Amniotic epithelial cell (primary cell): ENCODE measurements around the gene ODAD4.

Experiments used
- DNase-seq: peaks from one replicate; pipeline ENCODE4 v3.0.0-alpha.2; 2010; ENCODE audit warnings: low read depth

The ODAD4 gene

GRCh38 chr17:41970901-41971331 lies 40.5 kb downstream of the ODAD4 start:
- DNase-seq, result no peak

- no peak for DNase-seq
Observed at GRCh38 chr17:41971721-41972523, 41.5 kb downstream of the ODAD4 start.

- no peak for DNase-seq
Observed at GRCh38 chr17:41972571-41973407, 42.4 kb downstream of the ODAD4 start.

- DNase-seq, result no peak
Observed at GRCh38 chr17:41973408-41973811, 43.0 kb downstream of the ODAD4 start.

- no peak for DNase-seq
Observed at GRCh38 chr17:41974031-41974430, 43.6 kb downstream of the ODAD4 start.

GRCh38 chr17:41974658-41975057 lies 44.2 kb downstream of the ODAD4 start:
- no peak for DNase-seq

GRCh38 chr17:41975099-41976083 lies 45.0 kb downstream of the ODAD4 start:
- DNase-seq, result no peak

GRCh38 chr17:41976142-41976768 lies 45.8 kb downstream of the ODAD4 start:
- DNase-seq, result no peak

- DNase-seq, result no peak
Observed at GRCh38 chr17:41977991-41978390, 47.6 kb downstream of the ODAD4 start.

- peak; percentile 80 for DNase-seq
Observed at GRCh38 chr17:41982026-41982760, 51.8 kb downstream of the ODAD4 start.

GRCh38 chr17:41984454-41984853 lies 54.0 kb downstream of the ODAD4 start:
- no peak for DNase-seq

- DNase-seq, result no peak
Observed at GRCh38 chr17:41985919-41986318, 55.5 kb downstream of the ODAD4 start.

- no peak for DNase-seq
Observed at GRCh38 chr17:41986634-41987033, 56.2 kb downstream of the ODAD4 start.

- DNase-seq, result peak; percentile 36
Observed at GRCh38 chr17:41987642-41988041, 57.2 kb downstream of the ODAD4 start.

GRCh38 chr17:41988418-41988817 lies 58.0 kb downstream of the ODAD4 start:
- DNase-seq, result no peak

GRCh38 chr17:41989702-41990419 lies 59.4 kb downstream of the ODAD4 start:
- DNase-seq, result no peak

- no peak for DNase-seq
Observed at GRCh38 chr17:41992576-41992975, 62.2 kb downstream of the ODAD4 start.

GRCh38 chr17:41996855-41997164 lies 66.4 kb downstream of the ODAD4 start:
- no peak for DNase-seq

GRCh38 chr17:41998497-41998896 lies 68.1 kb downstream of the ODAD4 start:
- no peak for DNase-seq

- DNase-seq, result peak; percentile 37
Observed at GRCh38 chr17:42000413-42001133, 70.2 kb downstream of the ODAD4 start.
